ENCODE measurements around the gene SKOR2.

GRCh38 chr18:47260924-47261701 lies 9.7 kb upstream of the SKOR2 start:
- TF ChIP-seq CTCF (conservative IDR thresholded peaks at IDR 0.05; ENCODE audit: low read depth in 2 of 2) (peak; percentile 66 to 75), EZH2 (IDR thresholded peaks at IDR 0.05; ENCODE audit: low read depth, unreplicated experiment) (no peak), POLR2AphosphoS5 (IDR thresholded peaks at IDR 0.05; ENCODE audit: low read depth) (no peak), REST (IDR thresholded peaks at IDR 0.05; ENCODE audit: unreplicated experiment) (peak; percentile 41)
